ENCODE measurements around the gene MAP3K3. TPM values are rescaled to one million over a fixed set of nuclear protein-coding genes. Genes with fewer than 3 reads are reported as not detected.

The MAP3K3 gene
- total and polyA plus RNA-seq, 10 of the 15 experiments (the other 5 are each of a cell fraction or from before 2014, with no cell fraction given), result 1.6 to 24.1 (median 15.0) TPM

- no peaks in the 10 kb centered on the region for H3K27me3 ChIP-seq (replicated peaks in 1 of 2; ENCODE audit: control insufficient read depth in 2 of 2, insufficient read depth in 2 of 2, low read length in 1 of 2)
- no peak overlapping the region for H3K9ac ChIP-seq (ENCODE audit: control insufficient read depth, insufficient read depth, low read length)
- H3K4me3 ChIP-seq, result no peak overlapping the region
- ChIA-PET SMC1A (ENCODE audit: uncharacterized antibody, unreplicated experiment) (interaction anchor here (1.3 to 1.5 kb wide), 2 partner anchors 16 to 55 kb away, joined by 4 to 5 read pairs; no protein-coding TSS in a partner anchor), CTCF (interaction anchor here (0.6 to 0.7 kb wide), 2 partner anchors 65 to 168 kb away, joined by 3 read pairs; no protein-coding TSS in a partner anchor), POLR2A (interaction anchor here (0.5 to 2.1 kb wide), 3 partner anchors 9 to 159 kb away, joined by 3 to 5 read pairs (median 3); no protein-coding TSS in a partner anchor), RAD21 (ENCODE audit: unreplicated experiment) (interaction anchor here (0.5 kb wide), 1 partner anchor 21 kb away, joined by 3 read pairs; no protein-coding TSS in a partner anchor)
- H3K4me2 ChIP-seq (ENCODE audit: control insufficient read depth, insufficient read depth), result no peak overlapping the region
- no peak overlapping the region for H3K27ac ChIP-seq (ENCODE audit: control insufficient read depth, insufficient read depth)
- H2AFZ ChIP-seq (ENCODE audit: control insufficient read depth, low read depth, low read length), result no peak overlapping the region
- H4K20me1 ChIP-seq (ENCODE audit: control insufficient read depth, insufficient read depth), result no peaks in the 10 kb centered on the region
- ATAC-seq, result no peak
- no peaks in the 10 kb centered on the region for H3K9me3 ChIP-seq (replicated peaks; ENCODE audit: control insufficient read depth, insufficient read depth, low read length)
- no TSS peak for BruUV-seq (replicated peaks)
- no peak for DNase-seq (ENCODE audit: low read depth, low spot score)
- 91% methylated on average over 8 of the region's 8 CpGs for WGBS (ENCODE audit: insufficient coverage, insufficient replicate concordance, low lambda C conversion rate, missing lambda C conversion rate)
- H3K36me3 ChIP-seq (ENCODE audit: control insufficient read depth in 2 of 2, insufficient read depth in 2 of 2, low read length in 1 of 2), result peaks cover 2 to 12% of the 10 kb centered on the region in 2 experiments
- intact Hi-C loops (cut with micrococcal nuclease; ENCODE audit: unreplicated experiment) (no loop called here), in situ Hi-C loops (cut with MboI) (no loop called here)
- H3K4me1 ChIP-seq (ENCODE audit: control insufficient read depth, insufficient read depth, low read length), result no peaks in the 10 kb centered on the region
- TF ChIP-seq DPF2 (IDR thresholded peaks at IDR 0.05) (no peak), BMI1 (IDR thresholded peaks at IDR 0.05; ENCODE audit: borderline replicate concordance) (no peak), RAD21 (IDR thresholded peaks at IDR 0.05; ENCODE audit: insufficient read depth, low read depth, low read length) (no peak), NFYA (IDR thresholded peaks at IDR 0.05; ENCODE audit: borderline replicate concordance, low read depth, low read length) (no peak), SKIL (IDR thresholded peaks at IDR 0.05; ENCODE audit: low read depth, poor library complexity, severe bottlenecking) (no peak), ZNF622 (IDR thresholded peaks at IDR 0.05) (no peak), CEBPB (IDR thresholded peaks at IDR 0.05; ENCODE audit: borderline replicate concordance in 1 of 2, low read depth in 2 of 2, low read length in 2 of 2) (no peak), CREB1 (IDR thresholded peaks at IDR 0.05; ENCODE audit: low read depth) (no peak), TBL1XR1 (IDR thresholded peaks at IDR 0.05; ENCODE audit: low read depth, low read length) (no peak), BCLAF1 (IDR thresholded peaks at IDR 0.05) (no peak), SIX5 (IDR thresholded peaks at IDR 0.05; ENCODE audit: low read depth, low read length, severe bottlenecking) (no peak)
- TF ChIP-seq, protein P1, sequence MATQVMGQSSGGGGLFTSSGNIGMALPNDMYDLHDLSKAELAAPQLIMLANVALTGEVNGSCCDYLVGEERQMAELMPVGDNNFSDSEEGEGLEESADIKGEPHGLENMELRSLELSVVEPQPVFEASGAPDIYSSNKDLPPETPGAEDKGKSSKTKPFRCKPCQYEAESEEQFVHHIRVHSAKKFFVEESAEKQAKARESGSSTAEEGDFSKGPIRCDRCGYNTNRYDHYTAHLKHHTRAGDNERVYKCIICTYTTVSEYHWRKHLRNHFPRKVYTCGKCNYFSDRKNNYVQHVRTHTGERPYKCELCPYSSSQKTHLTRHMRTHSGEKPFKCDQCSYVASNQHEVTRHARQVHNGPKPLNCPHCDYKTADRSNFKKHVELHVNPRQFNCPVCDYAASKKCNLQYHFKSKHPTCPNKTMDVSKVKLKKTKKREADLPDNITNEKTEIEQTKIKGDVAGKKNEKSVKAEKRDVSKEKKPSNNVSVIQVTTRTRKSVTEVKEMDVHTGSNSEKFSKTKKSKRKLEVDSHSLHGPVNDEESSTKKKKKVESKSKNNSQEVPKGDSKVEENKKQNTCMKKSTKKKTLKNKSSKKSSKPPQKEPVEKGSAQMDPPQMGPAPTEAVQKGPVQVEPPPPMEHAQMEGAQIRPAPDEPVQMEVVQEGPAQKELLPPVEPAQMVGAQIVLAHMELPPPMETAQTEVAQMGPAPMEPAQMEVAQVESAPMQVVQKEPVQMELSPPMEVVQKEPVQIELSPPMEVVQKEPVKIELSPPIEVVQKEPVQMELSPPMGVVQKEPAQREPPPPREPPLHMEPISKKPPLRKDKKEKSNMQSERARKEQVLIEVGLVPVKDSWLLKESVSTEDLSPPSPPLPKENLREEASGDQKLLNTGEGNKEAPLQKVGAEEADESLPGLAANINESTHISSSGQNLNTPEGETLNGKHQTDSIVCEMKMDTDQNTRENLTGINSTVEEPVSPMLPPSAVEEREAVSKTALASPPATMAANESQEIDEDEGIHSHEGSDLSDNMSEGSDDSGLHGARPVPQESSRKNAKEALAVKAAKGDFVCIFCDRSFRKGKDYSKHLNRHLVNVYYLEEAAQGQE (IDR thresholded peaks at IDR 0.05; ENCODE audit: low read depth, low read length), result no peak
- TF ChIP-seq, protein P2, sequence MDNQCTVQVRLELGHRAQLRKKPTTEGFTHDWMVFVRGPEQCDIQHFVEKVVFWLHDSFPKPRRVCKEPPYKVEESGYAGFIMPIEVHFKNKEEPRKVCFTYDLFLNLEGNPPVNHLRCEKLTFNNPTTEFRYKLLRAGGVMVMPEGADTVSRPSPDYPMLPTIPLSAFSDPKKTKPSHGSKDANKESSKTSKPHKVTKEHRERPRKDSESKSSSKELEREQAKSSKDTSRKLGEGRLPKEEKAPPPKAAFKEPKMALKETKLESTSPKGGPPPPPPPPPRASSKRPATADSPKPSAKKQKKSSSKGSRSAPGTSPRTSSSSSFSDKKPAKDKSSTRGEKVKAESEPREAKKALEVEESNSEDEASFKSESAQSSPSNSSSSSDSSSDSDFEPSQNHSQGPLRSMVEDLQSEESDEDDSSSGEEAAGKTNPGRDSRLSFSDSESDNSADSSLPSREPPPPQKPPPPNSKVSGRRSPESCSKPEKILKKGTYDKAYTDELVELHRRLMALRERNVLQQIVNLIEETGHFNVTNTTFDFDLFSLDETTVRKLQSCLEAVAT (IDR thresholded peaks at IDR 0.05), result no peak
- no peak for FAIRE-seq
- H3K79me2 ChIP-seq (ENCODE audit: control insufficient read depth, insufficient read depth, low read length), result no peaks in the 10 kb centered on the region
These were observed 59.3 kb downstream of the MAP3K3 start for GRCh38 chr17:63681530-63681929.

Data from GM12878 (cell line).